ENCODE results near the gene CAMTA1. TPM values are rescaled to one million over a fixed set of nuclear protein-coding genes. Genes with fewer than 3 reads are reported as not detected.

CAMTA1 gene
- total RNA-seq, 1 donor from 2014 or later = 127 TPM

DNA sequence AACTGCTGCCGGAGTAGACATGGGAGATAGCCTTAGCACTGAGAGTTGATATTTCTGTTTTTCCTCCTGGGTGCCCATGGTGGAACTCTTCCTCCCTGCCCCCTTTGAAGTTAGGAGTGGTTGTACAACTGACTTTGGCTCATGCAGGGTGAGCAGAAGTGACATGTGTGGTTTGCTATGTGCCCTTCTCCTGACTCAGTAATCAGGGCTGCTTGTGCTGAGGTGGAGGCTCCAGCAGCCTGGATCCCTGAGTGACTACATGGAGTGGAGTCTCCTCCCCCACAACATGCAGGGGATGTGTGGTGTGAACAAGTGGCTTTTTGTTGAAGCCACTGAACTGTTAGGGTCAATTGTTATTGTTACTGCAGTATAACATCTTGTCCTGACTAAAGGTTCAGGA is 261.6 kb downstream of the CAMTA1 start:
- no peak for DNase-seq (ENCODE audit: low spot score in 2 of 2)
- no peak for FAIRE-seq

DNA sequence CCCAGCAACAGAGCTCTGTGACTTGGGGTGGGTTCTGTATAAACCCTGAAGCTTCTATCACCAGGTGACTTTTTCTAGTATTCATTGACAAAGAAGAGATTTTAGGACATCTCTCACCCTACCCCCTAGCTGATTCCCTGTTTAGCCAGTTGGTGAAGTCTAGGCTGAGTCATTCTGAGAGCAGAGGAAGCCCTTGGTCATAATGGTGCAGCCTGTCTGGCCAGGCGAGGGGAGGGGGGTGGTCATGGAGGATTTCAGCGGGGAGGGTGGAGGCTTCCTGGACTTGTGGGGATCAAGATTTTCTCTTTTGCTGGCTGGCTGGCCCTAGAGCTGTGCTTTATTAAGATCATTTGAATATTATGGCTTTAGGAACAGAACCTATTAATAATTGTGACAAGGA is 262.6 kb downstream of the CAMTA1 start:
- FAIRE-seq (no peak), DNase-seq (ENCODE audit: low spot score in 2 of 2) (no peak)

DNA sequence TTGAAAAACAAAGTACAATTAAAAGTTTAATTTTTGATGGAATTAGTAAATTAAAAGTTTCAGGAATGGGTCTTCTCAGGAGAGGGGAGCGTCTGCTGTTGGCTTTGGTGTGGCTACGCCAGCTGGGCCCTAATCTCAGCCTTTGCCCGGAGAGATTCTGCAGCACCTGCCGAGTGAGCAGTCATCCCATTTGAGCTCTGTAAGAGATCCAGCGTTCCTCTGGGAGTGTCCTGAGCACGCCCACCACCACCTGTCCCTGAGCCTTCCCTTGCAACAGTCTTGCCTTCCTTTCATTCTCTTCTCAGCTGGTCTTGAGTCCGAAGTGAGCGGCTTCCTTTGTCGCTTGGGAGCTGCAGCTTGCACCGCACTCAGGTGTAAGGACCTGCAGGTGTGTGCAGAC is 263.1 kb downstream of the CAMTA1 start:
- DNase-seq (ENCODE audit: low spot score in 2 of 2) (no peak), FAIRE-seq (no peak)

DNA sequence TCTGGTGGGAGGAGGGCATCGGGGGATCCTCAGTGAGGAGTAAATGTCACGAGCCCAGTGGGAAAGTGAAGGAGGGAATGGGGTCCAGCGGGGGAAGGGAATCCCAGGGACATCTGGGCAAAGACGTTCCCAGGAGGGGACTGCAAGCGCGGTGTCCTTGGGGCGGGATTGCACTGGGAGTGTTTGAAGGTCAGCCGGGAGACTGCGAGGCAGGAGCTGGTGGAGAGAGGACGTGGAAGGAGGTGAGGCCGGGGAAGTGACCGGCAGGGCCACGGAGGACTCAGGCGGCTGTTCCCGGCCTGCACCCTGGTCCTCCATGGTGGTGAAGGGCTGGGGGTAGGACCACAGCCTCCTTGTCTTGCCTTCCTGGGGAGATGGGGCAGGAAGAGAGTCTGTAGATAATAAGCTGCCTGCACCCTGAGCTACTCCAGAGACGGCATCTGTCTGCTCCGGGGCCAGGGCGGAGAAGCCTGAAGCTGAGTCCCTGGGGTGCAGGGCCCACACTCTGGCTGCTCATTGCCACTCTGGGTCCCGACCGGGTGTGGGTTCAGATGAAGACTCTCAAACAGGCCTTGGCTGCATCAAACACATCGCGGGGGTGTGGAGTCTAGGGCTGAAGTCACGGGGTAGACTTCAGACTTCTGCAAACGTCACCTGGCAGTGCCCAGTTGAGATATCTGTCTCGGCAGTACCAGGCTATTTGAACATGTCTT is 264.8 kb downstream of the CAMTA1 start:
- DNase-seq (ENCODE audit: low spot score in 2 of 2) (no peak), FAIRE-seq (no peak)

DNA sequence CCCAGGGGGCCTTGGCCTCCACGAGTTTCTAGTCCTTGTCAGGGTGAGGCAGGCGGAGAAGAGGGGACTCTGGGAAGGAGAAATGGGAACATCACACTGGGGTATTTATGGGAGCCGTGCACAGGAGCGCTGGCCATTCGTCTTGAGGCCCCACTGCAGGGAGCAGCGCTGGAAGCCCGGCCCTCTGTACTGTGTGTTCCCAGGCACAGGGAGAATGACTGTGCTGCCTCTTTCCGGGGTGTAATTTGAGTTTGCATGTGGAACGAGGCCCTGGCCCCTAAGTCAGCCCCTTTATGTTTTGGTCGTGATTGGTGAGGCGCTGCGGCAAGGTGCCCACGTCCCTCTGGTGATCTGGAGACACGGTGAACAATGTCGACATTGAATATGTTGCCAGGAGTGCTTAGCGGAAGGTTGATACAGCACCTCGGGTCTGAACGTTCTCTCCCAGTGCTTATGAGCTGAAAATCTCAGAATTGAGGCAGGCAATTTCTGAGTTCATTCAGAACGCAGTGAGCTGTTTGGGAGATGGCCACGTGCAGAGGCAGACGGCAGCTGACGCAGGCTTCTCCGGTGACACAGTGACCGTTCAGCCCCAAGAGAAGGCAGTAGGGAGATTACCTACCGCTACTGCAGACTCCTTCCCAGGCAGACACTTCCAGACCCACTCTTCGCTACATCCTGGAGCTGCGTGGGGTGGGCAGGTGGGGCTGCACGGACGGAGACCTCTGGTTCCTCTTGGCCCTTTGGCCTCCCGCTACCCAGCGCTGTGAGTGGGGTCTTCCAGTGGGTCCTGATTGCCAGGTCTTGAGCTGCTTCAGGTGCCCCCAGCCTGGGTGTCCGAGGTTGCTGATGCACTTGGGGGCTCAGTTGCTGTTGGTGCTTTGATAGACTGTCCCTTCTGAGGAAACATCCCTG is 265.8 kb downstream of the CAMTA1 start:
- FAIRE-seq (no peak), DNase-seq (ENCODE audit: low spot score in 2 of 2) (no peak)

DNA sequence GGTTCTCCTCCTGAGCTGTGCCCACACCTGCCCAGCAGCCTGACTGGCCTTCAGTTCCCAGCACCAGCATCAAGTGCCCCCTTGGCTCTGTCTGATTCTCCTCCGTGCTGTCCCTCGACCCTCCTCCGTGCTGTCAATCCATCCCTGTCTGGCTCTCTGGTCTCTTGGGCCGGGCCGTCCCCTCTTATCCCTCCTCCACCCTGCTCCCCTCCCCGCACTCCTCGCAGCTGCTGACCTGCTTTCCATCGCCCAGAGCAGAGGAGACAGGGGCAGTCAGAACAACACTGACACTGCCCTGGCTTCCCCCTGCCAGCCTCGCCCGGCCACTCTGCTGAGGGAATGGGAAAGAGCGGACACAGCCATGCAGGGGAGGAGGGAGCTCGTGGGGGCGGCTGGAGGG is 267.4 kb downstream of the CAMTA1 start:
- DNase-seq (ENCODE audit: low spot score in 2 of 2) = no peak
- no peak for FAIRE-seq

DNA sequence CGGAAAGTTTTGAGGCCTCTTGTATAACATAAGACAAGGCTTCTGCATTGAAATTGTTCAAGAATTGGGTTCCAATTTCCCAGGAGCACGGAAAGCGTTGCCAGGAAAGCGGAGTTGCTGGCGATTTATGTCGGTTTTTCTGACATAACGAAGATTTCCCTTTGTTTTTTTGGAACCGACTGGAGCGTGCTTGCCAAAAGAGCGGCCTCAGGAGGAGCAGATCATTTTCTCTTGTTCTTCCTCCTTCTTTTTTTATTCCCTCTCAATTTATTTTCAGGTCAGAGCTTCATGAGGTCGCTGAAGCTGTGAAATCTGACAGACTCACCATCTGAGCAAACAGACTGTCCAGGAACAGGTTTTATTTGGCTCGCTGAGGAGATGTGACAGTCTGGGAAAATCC is 275.5 kb downstream of the CAMTA1 start:
- FAIRE-seq = no peak

DNA sequence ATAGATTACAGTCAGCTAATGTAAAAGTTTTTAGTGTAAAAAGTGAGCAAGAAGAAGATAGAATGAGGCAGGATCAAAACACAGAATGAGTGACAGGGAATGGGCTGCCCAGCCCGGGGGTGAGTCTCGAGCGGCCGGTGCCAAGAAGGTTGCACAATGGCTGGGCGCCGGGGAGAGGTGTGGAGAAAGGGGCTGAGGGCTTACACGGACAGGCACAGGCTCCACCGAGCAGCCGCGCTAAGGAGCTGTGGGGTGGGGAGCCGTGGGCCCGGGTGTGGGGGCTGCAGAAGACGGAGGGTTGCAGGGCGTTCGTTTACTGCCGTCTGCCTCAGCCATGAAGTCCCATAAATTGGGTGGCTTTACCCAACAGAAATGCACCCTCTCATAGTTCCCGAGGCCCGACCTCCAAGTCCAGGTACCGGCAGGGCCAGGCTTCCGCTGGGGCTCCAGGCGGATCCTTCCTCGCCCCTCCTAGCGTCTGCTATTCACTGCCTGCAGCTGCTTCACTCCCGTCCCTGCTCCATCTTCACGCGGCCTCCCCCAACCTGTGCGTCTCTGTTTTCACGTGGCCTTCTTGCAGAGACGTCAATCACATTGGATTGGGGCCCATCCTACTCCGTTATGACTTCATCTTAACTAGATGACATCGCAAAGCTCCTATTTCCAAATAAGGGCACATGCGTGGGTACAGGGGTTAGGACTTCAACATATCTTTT is 277.2 kb downstream of the CAMTA1 start:
- DNase-seq (ENCODE audit: low spot score in 2 of 2) = no peak

More for the DNA sequence above, 275.5 kb downstream of the CAMTA1 start:
- DNase-seq (ENCODE audit: low spot score in 2 of 2) = no peak

DNA sequence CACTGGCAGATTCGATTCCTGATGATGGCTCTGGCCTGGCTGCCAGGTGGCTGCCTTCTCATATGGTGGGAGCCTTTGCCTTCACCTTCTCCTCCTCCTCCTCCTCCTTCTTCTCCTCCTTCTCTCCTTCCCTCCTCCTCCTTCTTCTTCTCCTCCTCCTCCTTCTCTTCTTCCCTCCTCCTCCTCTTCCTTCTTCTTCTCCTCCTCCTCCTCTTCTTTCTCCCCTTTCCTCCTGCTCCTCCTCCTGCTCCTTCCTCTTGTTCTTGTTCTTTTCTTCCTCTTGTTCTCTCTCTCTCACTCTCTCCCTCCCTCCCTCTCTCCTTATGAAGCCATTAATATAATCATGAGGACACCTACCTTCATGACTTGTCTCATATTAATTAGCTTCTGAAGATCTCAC is 278.7 kb downstream of the CAMTA1 start:
- no peak for FAIRE-seq
- DNase-seq (ENCODE audit: low spot score in 2 of 2) = no peak

More for the DNA sequence above, 277.2 kb downstream of the CAMTA1 start:
- FAIRE-seq = no peak

DNA sequence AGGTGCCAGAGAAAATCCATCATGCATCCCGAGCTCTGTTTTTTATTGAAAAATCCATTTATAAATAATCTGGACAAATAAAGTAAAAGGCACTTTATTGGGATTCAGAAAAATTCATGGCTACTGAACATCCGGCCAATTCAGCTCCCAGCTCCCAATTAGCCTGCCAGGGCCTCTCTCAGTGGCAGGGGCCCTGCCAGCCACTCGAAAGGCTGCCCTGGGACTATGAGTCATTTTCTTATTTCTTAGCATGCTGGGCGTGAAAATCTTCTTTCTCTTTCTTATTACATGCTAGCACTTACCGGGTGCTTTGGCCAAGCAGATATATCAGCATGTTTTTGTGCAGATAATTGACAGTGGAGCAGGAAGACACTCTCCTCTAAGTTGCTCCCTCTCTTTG is 283.3 kb downstream of the CAMTA1 start:
- no peak for FAIRE-seq

DNA sequence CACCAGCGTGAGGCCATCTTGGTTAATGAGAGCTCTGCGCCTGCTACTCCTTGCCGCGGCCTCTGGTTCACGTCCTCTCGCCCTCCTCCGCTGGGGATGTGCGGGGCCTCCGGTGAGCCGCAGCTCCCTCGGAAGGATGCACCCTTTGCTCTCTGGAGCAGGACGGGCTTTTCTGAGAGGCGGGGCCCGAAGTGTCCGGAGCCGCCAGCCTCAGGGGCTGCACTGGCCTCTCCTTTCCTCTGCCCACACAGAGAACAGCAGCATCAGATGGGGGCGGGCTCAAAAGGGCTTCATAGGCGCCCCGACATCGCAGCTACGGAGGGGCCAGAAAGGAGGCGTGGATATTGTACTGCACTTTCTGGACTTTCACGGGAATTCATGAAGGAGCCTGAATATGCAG is 284.7 kb downstream of the CAMTA1 start:
- DNase-seq (ENCODE audit: low spot score in 2 of 2) (no peak), FAIRE-seq (no peak)

More for the DNA sequence above, 283.3 kb downstream of the CAMTA1 start:
- DNase-seq (ENCODE audit: low spot score in 2 of 2) = no peak

DNA sequence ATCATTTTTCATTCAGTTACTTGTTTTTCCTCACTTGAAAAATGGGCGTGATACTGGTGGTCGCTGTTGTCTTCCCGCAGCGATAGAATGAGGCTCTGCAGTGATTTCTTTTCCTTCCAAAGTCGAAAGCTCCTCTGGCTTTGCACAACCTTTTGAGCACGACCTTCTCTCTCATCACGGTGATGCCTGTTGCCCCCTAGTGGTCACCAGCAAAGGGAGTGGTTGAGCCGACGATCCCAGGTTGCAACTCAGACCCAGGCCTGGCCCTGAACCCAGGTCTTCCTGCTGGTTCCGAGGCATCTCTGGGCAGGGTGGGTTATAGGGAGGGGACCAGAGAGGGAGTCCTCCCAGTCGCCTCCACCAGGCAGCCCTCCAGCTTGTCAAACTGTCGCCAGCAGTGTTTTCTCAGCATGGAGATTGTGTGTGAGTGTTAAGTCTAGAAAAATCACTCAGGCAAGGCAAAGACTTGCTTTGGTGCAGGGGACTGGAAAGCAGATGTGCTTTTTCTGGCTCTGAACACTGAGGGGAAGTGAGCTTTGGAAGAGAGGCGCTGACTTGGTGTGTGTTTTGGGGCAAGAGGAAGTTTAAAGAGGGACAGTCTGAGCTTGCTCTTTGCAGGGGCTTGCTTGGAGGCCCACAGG is 285.3 kb downstream of the CAMTA1 start:
- FAIRE-seq = no peak
- DNase-seq (ENCODE audit: low spot score in 2 of 2) = peak; percentile 46 to 73

DNA sequence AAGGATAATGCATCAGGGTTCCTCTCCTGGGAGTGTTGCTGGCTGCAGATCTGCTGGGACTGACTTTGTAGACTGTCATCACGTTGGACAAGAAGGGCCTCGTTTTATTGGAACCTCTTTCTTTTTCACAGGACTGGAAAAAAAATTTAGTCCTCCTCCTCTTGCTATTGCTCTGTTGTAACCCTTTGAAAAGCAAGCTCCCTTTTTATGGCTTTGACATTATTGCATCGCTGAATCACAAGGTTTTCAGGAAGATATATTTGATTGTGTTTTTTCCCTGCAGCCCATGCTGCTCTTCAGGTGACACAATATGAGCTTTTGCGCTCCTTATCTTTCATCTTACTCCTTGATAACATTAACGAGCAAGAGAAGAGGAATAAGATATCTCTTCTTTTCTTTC is 290.9 kb downstream of the CAMTA1 start:
- FAIRE-seq = no peak

DNA sequence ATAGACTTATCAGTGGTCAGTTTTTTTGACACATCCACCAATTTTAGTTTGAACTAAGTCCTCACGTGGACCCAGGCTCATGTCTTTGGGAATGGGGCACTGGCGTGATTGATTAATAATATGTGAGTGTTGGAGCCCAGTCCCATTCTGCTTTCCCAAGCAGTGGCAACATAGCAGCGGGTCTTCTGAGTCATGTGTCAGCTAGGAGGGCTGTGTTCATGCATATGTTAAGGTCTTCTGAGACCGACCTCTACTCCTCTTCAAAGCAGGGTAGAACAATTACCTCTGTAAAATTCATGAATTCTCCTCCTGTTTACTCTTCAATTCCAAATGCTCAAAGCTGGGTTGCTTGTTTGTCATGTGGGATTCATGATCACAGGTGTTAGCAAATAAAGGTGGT is 291.3 kb downstream of the CAMTA1 start:
- no peak for FAIRE-seq
- no peak for DNase-seq (ENCODE audit: low spot score in 2 of 2)

More for the DNA sequence above, 290.9 kb downstream of the CAMTA1 start:
- DNase-seq (ENCODE audit: low spot score in 2 of 2) = no peak

DNA sequence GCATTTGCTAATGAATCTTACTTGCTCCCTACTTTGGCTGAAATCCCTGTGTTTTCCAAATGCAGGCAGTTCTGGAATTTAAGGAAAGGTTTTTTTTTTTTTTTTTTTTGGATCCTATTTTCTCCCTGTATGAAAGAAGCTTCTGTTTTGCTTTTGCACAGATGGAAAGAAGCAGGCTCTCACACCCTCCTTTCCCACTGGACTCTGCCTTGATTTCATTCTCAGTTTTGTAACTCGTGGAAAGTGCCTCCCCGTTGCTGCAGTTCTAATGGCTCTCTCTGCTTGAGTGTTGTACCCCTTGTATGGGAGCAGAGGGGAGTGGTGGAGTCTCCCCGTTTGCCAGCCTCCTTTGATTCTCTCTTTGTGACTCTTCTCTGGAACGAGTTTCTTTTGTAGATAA is 291.9 kb downstream of the CAMTA1 start:
- DNase-seq (ENCODE audit: low spot score in 2 of 2) = no peak
- FAIRE-seq = no peak

DNA sequence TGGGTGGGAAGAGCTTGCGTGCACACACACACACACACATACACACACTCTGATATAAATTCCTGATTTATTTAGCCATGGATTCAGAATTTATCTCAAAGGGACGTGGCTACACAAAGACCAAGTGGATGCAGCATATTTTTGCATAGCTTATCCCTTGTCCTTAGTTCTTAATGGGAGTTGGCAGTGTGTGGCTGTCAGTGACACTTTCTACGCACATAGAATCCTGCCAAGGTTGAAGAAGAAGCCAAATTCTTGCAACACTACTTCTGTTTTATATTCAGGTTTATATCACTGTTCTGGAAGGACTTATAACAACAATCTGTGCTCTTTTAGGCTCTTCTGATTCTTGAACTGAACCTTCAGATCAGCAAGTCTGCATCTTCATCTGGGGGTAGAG is 292.7 kb downstream of the CAMTA1 start:
- DNase-seq (ENCODE audit: low spot score in 2 of 2) (no peak), FAIRE-seq (no peak)

DNA sequence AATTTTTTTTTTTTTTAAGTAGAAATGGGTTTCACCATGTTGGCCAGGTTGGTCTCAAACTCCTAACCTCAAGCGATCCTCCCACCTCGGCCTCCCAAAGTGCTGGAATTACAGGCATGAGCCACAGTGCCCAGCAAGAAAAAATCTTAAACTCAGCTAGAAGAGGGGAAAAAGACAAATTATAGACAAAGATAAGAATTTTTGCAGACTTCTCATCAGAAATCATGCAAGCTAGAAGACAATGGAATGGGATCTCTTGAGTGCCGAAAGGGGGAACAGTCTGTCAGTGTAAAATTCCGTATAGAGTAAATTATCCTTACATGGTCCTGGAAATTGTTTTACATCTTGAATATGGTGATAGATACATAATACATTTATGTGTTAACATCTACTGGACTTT is 294.4 kb downstream of the CAMTA1 start:
- FAIRE-seq (no peak), DNase-seq (ENCODE audit: low spot score in 2 of 2) (no peak)

DNA sequence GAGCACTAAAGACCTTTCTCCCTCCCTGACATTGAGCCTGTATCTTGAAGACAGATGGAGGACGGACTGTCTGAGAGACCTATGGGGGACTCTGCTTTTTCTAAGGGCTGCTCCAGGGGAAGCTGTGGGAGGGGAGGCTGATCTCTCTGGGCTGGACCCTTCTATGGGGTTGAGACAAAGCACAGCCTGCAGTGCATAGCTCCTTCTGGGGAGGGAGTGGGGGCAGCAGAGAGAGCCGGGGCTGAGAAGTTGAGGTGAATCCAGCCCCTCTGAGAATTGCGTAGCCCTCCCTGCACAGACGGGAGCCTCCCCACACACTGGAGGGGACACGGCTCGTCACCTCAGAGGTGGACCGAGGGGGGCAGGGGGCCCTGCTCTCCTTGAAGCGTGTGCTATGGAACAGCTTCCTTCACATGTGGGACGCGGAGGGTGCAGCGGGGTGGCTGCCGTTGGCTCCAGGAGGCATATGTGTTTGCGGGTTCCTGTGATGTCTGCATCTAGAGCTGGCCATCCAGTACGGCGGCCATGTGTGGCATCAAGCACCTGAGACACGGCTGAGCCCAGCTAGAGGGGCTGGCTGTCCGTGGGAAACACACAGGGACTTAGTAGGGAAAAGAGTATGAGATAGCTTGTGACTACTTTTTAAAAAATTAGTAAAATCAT is 299.1 kb downstream of the CAMTA1 start:
- DNase-seq (ENCODE audit: low spot score in 2 of 2) (no peak), FAIRE-seq (no peak)

DNA sequence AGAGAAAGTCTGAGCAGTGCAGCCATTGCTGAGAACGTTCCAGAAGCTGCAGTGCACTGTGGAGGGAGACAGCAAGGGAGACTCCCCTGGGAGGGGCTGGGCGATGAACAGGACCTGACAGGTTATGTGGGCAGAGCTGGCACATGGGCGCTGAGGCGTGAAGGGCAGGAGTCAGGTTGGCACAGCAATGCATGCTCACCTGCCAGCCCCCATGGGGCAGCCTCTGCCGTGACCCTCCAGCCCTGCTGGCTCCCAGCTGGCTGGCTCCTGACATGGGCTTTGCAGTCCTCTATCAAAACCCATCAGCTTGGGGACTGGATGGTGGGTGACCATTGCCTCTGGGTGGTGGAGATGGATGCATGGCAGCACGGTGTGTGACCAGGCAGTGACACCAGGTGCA is 300.3 kb downstream of the CAMTA1 start:
- DNase-seq (ENCODE audit: low spot score in 2 of 2) (no peak), FAIRE-seq (no peak)

DNA sequence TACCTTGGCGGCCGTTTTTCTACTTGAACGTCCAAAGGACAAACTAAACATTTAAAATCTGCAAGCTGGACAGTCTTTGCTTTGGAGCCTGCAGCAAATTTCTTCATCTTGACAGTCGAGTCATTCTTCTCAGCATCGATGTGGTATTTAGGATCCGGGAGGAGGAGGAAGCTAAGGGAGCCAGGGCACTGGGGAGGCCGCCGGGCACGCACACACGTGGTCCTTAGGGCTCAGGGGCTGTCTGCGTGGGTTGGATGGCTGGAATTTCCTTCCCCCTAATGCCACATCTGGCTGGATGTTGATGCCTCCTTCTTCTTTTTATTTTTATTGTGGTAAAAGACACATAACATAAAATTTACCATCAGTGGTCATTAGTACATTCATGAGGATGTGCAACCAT is 300.9 kb downstream of the CAMTA1 start:
- FAIRE-seq = no peak
- DNase-seq (ENCODE audit: low spot score in 2 of 2) = no peak
